Spinal cord (tissue), 10 donors: ENCODE results near the gene ABTB1. TPM values are rescaled to one million over a fixed set of nuclear protein-coding genes. Genes with fewer than 3 reads are reported as not detected.

ENCODE experiments used
- DNase-seq, 6 donors: peaks; one replicate each; pipeline versions ENCODE4 v3.0.0 to v3.0.0-alpha.2; 2013 to 2015; ENCODE audit warnings: low spot score in 6 of 6, low read depth in 4 of 6
- H3K27ac ChIP-seq: one replicate; pipeline ENCODE4 v1.5.1; 2013; ENCODE audit warnings: low read depth, low read length, control low read depth
- H3K27me3 ChIP-seq: one replicate; pipeline ENCODE4 v1.6.1; 2013; ENCODE audit warnings: low read length; ENCODE audit not compliant: control insufficient read depth, insufficient read depth
- H3K36me3 ChIP-seq: one replicate; pipeline ENCODE4 v1.6.1; 2013; ENCODE audit warnings: low read length; ENCODE audit not compliant: control insufficient read depth, insufficient read depth
- H3K4me1 ChIP-seq: one replicate; pipeline ENCODE4 v1.6.1; 2013; ENCODE audit warnings: low read length; ENCODE audit not compliant: control insufficient read depth, insufficient read depth
- H3K4me3 ChIP-seq: one replicate; pipeline ENCODE4 v1.5.1; 2013; ENCODE audit warnings: low read depth, low read length, control low read depth
- H3K9me3 ChIP-seq: one replicate; pipeline ENCODE4 v1.6.1; 2013; ENCODE audit warnings: low read length; ENCODE audit not compliant: control insufficient read depth, insufficient read depth
- WGBS: methylation state at CpG from one replicate; pipeline ENCODE4 v1.1.5; 2013; ENCODE audit warnings: missing lambda C conversion rate; ENCODE audit not compliant: insufficient coverage; 5-methylcytosine and 5-hydroxymethylcytosine counted together
- polyA plus RNA-seq, 2 donors: library from polyadenylated mRNA; unstranded; fragments of 120-200 nt; gene quantifications; one replicate each; pipeline ENCODE4 v1.2.1, GENCODE V29; 2013; ENCODE audit not compliant: insufficient read length in 2 of 2
- total RNA-seq, 2 donors: library from RNA; depleted of rRNA in 1 of 2; stranded (reverse); fragments of 120-200 nt in 1 of 2; fragments of >200 nt in 1 of 2; gene quantifications; one replicate each; pipeline versions ENCODE4 v1.2.3 to v1.2.4, GENCODE V29; 2013 to 2014
- donor health status: healthy.

The ABTB1 gene
- total and polyA plus RNA-seq, 4 donors = 10.6 to 26.9 (median 14.8) TPM

GRCh38 chr3:127722091-127722784, 49.5 kb downstream of the ABTB1 start:
- no peaks in the 10 kb centered on the region for H3K27me3 ChIP-seq
- 31% methylated on average over 7 of the region's 13 CpGs for WGBS
- no peaks in the 10 kb centered on the region for H3K9me3 ChIP-seq
- peaks cover 42% of the 10 kb centered on the region for H3K4me1 ChIP-seq
- DNase-seq = peak in 2 of 6 donors; percentile 57 to 71
- H3K36me3 ChIP-seq = peaks cover 3% of the 10 kb centered on the region
- no peak overlapping the region for H3K4me3 ChIP-seq
- H3K27ac ChIP-seq = peak overlapping the region; percentile 11

- WGBS = 14% methylated on average over 10 of the region's 11 CpGs
- Histone ChIP-seq H3K4me3 (no peak overlapping the region), H3K27me3 (no peaks in the 10 kb centered on the region), H3K36me3 (peaks cover 3% of the 10 kb centered on the region), H3K4me1 (peaks cover 33% of the 10 kb centered on the region), H3K9me3 (no peaks in the 10 kb centered on the region), H3K27ac (peak overlapping the region; percentile 11)
- DNase-seq = peak in 2 of 6 donors; percentile 78 to 82
These were observed 50.3 kb downstream of the ABTB1 start for GRCh38 chr3:127723011-127723567.

- Histone ChIP-seq H3K4me3 (no peak overlapping the region), H3K27ac (no peak overlapping the region), H3K27me3 (no peaks in the 10 kb centered on the region), H3K36me3 (no peaks in the 10 kb centered on the region), H3K9me3 (no peaks in the 10 kb centered on the region), H3K4me1 (peaks cover 29% of the 10 kb centered on the region)
- WGBS = 100% methylated on average over 1 of the region's 3 CpGs
- DNase-seq = no peak
These were observed 54.1 kb downstream of the ABTB1 start for GRCh38 chr3:127726894-127727293.

- Histone ChIP-seq H3K27ac (no peak overlapping the region), H3K4me3 (no peak overlapping the region), H3K9me3 (no peaks in the 10 kb centered on the region), H3K4me1 (peaks cover 22% of the 10 kb centered on the region), H3K27me3 (no peaks in the 10 kb centered on the region), H3K36me3 (no peaks in the 10 kb centered on the region)
- no peak for DNase-seq
- WGBS = 29% methylated on average over 1 of the region's 7 CpGs
These were observed 55.8 kb downstream of the ABTB1 start for GRCh38 chr3:127728417-127729015.

GRCh38 chr3:127729556-127730056, 56.9 kb downstream of the ABTB1 start:
- Histone ChIP-seq H3K4me3 (no peak overlapping the region), H3K27me3 (no peaks in the 10 kb centered on the region)

GRCh38 chr3:127730171-127730570, 57.4 kb downstream of the ABTB1 start:
- H3K4me3 ChIP-seq = no peak overlapping the region
- no peaks in the 10 kb centered on the region for H3K9me3 ChIP-seq
- H3K36me3 ChIP-seq = no peaks in the 10 kb centered on the region
- peaks cover 35% of the 10 kb centered on the region for H3K4me1 ChIP-seq
- no peak for DNase-seq
- no peaks in the 10 kb centered on the region for H3K27me3 ChIP-seq
- 91% methylated on average over 7 of the region's 8 CpGs for WGBS
- H3K27ac ChIP-seq = no peak overlapping the region

More at GRCh38 chr3:127729556-127730056, 56.9 kb downstream of the ABTB1 start:
- peaks cover 31% of the 10 kb centered on the region for H3K4me1 ChIP-seq
- 77% methylated on average over 3 of the region's 4 CpGs for WGBS
- no peaks in the 10 kb centered on the region for H3K36me3 ChIP-seq
- peak in 1 of 6 donors; percentile 57 for DNase-seq
- H3K9me3 ChIP-seq = no peaks in the 10 kb centered on the region
- H3K27ac ChIP-seq = no peak overlapping the region

Other genes with a start within 250 kb of the ABTB1 start
- 10 to 100 TPM; 17.6 to 31.0 TPM for gene TPRA1, start 82.2 kb upstream of the ABTB1 start, total RNA-seq
- 10 to 100 TPM; 32.0 to 40.3 TPM for gene TPRA1, start 82.2 kb upstream of the ABTB1 start, polyA plus RNA-seq
- 10 to 100 TPM; 19.2 to 30.9 TPM for gene MCM2, start 74.5 kb upstream of the ABTB1 start, total RNA-seq
- 10 to 100 TPM; 25.2 to 26.0 TPM for gene MCM2, start 74.5 kb upstream of the ABTB1 start, polyA plus RNA-seq
- 100 to 1,000 TPM in 1 of 2 donors, 10 to 100 TPM in 1; 73.4 to 102 TPM for gene PODXL2, start 43.8 kb upstream of the ABTB1 start, total RNA-seq
- gene PODXL2, start 43.8 kb upstream of the ABTB1 start, polyA plus RNA-seq = 100 to 1,000 TPM; 221 to 234 TPM
- 10 to 100 TPM; 25.5 to 34.0 TPM for gene MGLL, start 149.6 kb downstream of the ABTB1 start, total RNA-seq
- 10 to 100 TPM; 41.9 to 48.6 TPM for gene MGLL, start 149.6 kb downstream of the ABTB1 start, polyA plus RNA-seq
- 1 to 10 TPM in 1 of 2 donors, under 1 TPM in 1; 0.94 to 1.8 TPM for gene KBTBD12, start 242.3 kb downstream of the ABTB1 start, total RNA-seq
- 1 to 10 TPM; 1.1 to 1.3 TPM for gene KBTBD12, start 242.3 kb downstream of the ABTB1 start, polyA plus RNA-seq